Vein endothelial cell (primary cell): ENCODE measurements around the gene CLDN19. TPM values are rescaled to one million over a fixed set of nuclear protein-coding genes. Genes with fewer than 3 reads are reported as not detected.

Experiments used
- total RNA-seq: library from RNA; depleted of rRNA; stranded (reverse); fragments of >200 nt; gene quantifications from 2 replicates; pipeline ENCODE4 v1.2.3, GENCODE V29; 2012

CLDN19 gene
- not detected in 2 replicates for total RNA-seq

GRCh38 chr1:42739753-42740700 is at the start of gene CLDN19:
TSS of gene CLDN19 (minus strand) at chr1:42740236. CDS start at chr1:42740063, 173 bp downstream.

GRCh38 chr1:42784946-42785693 is 45.1 kb upstream of the CLDN19 start, which contains the start of gene TMEM269:
TSS of gene TMEM269 (plus strand) at chr1:42784991. CDS start at chr1:42789894, 4,903 bp downstream.

GRCh38 chr1:42766741-42767509 is 26.9 kb upstream of the CLDN19 start, which contains the start of the genes C1orf50 and P3H1:
TSS of gene C1orf50 (plus strand) at chr1:42767249. CDS start at chr1:42767312, 63 bp downstream.
TSS of gene P3H1 (minus strand) at chr1:42767028. CDS start at chr1:42766971, 57 bp downstream.

Other genes with a start within 250 kb of the CLDN19 start
- 28.4 and 40.8 TPM in 2 replicates for gene PPIH, start 81.8 kb downstream of the CLDN19 start, total RNA-seq
- 645 and 748 TPM in 2 replicates for gene YBX1, start 57.8 kb downstream of the CLDN19 start, total RNA-seq
- 120 and 159 TPM in 2 replicates for gene P3H1, start 26.8 kb upstream of the CLDN19 start, total RNA-seq
- gene C1orf50, start 27.0 kb upstream of the CLDN19 start, total RNA-seq = 4.9 and 5.9 TPM in 2 replicates
- gene TMEM269, start 44.8 kb upstream of the CLDN19 start, total RNA-seq = not detected in 2 replicates
- gene ERMAP, start 76.9 kb upstream of the CLDN19 start, total RNA-seq = 7.8 and 10.5 TPM in 2 replicates
- gene SVBP, start 77.2 kb upstream of the CLDN19 start, total RNA-seq = 17.6 and 25.2 TPM in 2 replicates
- 5.9 and 6.2 TPM in 2 replicates for gene ZNF691, start 106.4 kb upstream of the CLDN19 start, total RNA-seq
- gene SLC2A1, start 218.6 kb upstream of the CLDN19 start, total RNA-seq = 60.3 and 86.9 TPM in 2 replicates